Sigmoid colon (tissue), 4 donors: Measurements from ENCODE around the gene ATP10A.

Source experiments
- CTCF ChIP-seq, 4 experiments: fragments of 450-650 bp in 3 of 4; fragments of 200-600 bp in 1 of 4; IDR thresholded peaks; one replicate each; pipeline ENCODE4 v1.5.1; 2016 to 2019; ENCODE audit warnings: antibody characterized with exemption in 4 of 4, mild to moderate bottlenecking in 3 of 4, moderate library complexity in 2 of 4
- EP300 ChIP-seq, 4 donors: sonication (generic); formaldehyde crosslinking; IDR thresholded peaks; one replicate each; pipeline ENCODE4 v1.6.1; 2017; ENCODE audit warnings: antibody characterized with exemption in 4 of 4
- POLR2A ChIP-seq, 2 donors: fragments of 450-650 bp; IDR thresholded peaks; one replicate each; pipeline ENCODE4 v1.6.1; 2016; ENCODE audit warnings: antibody characterized with exemption in 2 of 2, mild to moderate bottlenecking in 2 of 2, moderate library complexity in 2 of 2

- no peak for TF ChIP-seq CTCF (IDR thresholded peaks at IDR 0.05)
- no peak for TF ChIP-seq EP300 (IDR thresholded peaks at IDR 0.05)
- no peak for TF ChIP-seq POLR2A (IDR thresholded peaks at IDR 0.05)
These were observed 165.5 kb downstream of the ATP10A start for GRCh38 chr15:25697586-25697985.
